D721Med (cell line): ENCODE results near the gene PNCK.

Experiments used
- DNase-seq: peaks from one replicate; pipeline ENCODE4 v3.0.0; 2011; ENCODE audit warnings: low spot score; ENCODE audit not compliant: insufficient read length
- FAIRE-seq: peaks from 2 replicates; lab custom pipeline; 2011; peaks lifted over from hg19 to GRCh38; lab: Jason Lieb, UNC
- TF ChIP-seq, protein P1 (sequence below): IDR thresholded peaks from 2 replicates; pipeline ENCODE4 v1.5.1; 2012; ENCODE audit warnings: mild to moderate bottlenecking, control low read depth; ENCODE audit not compliant: insufficient read depth; ENCODE audit errors: missing control alignments

The PNCK gene

DNA sequence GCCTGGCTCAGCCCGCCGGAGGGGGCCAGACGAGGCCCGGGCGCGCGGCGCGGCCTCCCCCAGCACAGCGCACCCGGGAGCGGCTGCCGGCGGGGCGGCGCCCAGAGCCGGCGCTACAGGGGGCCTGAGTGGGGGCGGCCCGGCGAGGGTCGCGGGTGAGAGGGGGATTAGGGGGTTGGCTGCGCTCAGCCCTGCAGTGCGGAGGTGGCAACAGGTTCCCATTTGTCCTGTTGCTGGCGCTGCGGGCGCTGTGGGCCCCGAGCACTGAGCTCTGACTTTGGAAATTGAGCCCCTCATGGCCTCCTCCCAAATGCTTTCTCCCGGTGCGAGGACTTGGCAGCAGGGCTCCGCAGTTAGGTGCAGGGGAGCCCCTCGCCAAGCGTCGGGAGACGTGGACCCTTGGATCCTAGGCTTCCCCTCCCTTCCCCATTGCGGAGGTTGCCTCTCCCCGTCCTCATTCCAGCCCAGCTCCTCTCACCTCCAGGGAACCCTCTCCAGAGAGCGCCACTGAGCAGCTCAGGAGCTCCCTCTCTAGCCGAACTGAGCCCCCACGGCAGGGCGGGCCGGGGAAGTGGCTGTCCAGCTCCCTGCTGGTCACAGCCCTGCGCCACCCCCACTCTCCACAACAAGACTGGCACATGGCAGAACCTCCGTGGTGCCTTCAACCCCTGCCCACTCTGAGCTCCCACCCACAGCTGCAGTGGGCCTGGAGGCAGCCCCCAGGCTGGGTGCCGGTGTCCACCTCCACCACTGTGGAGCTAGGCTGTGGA, 29.1 kb downstream of the PNCK start:
- FAIRE-seq (no peak), DNase-seq (no peak)
- TF ChIP-seq, protein P1, sequence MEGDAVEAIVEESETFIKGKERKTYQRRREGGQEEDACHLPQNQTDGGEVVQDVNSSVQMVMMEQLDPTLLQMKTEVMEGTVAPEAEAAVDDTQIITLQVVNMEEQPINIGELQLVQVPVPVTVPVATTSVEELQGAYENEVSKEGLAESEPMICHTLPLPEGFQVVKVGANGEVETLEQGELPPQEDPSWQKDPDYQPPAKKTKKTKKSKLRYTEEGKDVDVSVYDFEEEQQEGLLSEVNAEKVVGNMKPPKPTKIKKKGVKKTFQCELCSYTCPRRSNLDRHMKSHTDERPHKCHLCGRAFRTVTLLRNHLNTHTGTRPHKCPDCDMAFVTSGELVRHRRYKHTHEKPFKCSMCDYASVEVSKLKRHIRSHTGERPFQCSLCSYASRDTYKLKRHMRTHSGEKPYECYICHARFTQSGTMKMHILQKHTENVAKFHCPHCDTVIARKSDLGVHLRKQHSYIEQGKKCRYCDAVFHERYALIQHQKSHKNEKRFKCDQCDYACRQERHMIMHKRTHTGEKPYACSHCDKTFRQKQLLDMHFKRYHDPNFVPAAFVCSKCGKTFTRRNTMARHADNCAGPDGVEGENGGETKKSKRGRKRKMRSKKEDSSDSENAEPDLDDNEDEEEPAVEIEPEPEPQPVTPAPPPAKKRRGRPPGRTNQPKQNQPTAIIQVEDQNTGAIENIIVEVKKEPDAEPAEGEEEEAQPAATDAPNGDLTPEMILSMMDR: peak; percentile 18

DNA sequence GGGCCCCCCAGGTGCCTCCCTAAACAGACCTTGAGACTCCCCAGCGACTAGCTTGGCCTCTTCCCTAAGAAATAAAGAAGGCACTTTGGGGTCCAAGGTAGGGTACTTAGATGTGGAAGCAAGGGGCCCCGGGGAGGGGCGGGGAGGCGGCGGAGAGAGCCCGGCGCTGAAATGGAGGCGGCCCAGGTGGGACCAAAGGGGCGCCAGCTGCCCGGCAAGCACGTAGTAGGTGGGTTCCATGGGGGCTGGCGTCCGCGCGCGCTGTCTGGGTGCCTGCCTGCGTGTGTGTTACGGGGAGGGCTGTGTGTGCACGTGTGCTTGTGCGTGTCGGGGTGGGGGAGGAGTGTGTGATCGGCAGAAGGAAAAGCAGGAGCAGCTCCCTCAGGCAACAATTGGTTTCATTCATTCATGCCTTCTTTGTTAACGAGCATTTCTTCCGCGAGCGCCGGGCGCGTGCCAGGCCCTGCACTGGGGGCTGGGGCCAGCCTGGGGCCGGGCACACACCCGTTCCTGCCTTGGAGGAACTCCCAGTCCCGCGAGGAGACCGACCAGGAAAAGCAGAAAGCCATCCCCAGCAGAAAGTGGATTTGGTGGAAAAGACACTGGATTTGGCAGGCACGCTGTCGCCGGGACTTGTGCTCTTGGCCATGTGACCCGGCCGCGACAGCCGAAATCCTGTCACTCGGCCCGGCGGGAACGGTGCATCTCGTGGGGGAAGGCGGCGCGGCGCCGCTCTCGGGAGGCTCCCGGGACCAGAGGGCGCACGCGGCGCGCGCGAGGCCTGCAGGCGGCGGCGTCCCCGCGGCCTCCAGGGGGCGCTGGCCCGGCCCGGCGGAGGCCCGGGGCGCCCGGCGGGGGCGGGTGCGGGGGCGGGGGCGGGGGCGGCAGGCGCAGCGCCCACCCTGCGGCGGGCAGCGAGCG, 29.9 kb downstream of the PNCK start:
- DNase-seq: no peak
- no peak for FAIRE-seq
- TF ChIP-seq, protein P1: peak; percentile 27

DNA sequence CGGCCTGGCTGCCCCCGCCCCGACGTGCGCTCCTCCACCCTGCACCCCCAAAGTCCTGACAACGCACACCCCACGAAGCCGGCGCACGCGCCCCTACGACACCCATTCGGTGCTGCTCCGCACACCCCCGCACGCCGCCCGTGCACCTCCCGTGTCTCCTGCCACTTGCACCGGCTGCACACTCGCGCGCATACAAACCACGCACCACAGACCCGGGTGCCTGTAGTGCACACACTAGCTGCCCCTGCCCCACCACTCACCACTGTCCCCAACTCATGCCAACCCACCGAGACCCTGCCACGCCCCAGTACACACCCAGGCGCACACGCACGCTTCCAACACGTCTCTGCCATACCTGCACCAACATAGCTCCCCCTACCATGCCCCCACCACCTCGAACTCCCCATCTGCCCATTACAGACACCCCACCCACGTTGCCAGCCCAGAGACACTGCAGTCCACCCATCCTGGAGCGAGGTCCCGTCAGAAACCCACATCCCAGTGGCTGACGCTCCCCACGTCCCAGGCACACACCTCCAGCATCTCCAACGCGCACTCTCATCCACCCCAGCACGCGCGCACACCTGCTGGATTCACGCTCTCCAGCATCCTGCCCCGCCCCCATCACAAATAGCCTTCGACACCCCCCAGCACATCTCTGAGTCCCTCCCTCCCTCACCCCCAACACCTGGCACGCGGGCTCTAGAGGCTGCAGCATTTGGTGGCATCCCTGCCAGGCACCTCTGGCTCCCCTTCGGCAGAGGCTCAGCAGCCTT, 30.8 kb downstream of the PNCK start:
- TF ChIP-seq, protein P1: no peak
- DNase-seq (no peak), FAIRE-seq (no peak)

DNA sequence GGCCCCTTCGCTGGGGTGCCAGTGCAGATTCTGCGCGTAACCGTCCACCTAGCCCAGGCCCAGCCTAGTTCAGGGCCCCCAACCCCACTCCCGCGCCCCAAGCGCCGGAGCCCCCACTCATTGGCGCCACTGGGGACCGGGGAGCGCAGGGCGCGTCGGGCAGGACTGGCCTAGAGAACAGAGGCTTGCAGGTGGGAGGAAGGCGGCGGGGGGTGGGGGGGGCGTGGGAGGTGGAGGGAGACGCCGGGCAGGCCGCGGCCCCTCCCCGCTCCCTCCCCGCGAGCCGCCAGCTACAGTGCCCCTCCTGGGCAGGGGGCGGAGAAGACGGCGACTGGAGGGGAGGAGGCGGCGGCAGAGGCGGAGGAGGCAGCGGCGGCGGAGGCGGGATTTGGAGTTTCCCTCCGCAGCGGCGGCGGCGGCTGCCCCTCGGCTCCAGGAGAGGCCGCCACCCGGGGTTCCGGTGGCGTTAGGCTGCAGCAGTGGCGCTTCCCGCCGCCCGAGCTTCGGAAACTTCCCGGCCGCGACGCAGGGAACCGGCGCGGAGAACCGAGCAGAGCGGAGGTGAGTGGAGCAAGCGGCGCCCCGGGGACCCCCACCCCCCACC, 31.5 kb downstream of the PNCK start:
- no peak for DNase-seq
- TF ChIP-seq, protein P1: no peak
- FAIRE-seq: no peak

DNA sequence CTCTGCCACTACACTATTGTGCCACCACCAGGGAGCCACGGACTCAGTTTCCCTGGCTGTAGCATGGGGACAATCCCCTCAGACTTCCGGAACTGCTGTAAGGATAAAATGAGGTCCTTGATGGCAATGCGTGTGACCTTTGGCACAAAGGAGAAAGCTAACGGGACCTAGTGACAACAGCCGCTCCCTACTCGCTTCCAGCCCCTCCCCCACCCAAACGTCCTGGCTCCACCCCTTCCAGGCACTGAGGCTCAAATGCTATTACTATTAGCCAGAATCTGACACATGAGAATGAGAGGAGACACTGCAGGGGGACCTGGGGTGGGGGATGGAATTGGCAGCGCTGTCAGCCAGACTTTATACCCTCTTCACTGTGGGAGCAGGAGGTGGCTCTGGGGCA, 32.0 kb downstream of the PNCK start:
- TF ChIP-seq, protein P1: no peak
- no peak for FAIRE-seq
- no peak for DNase-seq

DNA sequence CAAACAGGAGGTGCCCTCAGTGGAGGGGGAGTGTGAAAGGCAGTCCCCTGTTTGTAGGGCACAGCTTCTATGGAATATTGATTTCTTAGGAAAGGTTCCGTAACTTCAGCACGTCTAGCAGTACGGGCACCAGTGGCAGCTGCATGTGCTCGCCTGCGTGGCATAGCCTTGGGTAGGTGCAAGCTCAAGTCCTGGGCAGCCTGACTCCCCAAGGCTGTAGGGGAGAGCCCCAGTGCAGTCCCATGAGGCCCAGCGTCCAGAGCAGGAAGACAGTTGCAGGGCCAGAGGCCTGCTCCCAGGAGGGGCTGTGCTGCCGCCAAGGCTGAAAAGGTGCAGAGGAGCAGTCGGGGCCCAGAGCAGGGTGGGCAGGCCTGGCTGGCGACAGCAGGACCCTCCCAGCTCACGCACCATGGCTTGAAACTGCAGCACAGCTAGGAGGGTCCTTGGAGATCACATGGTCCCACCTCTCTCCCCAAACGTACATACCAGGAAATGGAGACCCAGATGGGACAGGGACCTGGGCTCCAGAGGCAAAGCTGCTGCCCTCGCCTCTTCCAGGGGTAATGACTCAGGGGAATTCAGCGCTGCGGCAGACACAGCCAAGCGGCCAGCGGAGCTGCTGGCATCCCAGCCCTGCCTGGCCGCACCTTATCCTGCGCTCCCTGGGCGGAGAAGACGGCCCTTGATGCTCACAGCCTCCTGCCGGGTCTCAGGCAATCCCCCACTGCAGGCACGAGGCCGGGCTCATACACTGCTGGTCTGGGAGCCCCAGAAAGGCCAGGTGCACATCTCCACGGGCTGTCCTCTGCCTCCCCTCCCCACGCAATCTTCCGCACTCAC, 32.7 kb downstream of the PNCK start:
- TF ChIP-seq, protein P1: no peak
- no peak for DNase-seq

More for the DNA sequence above, 32.7 kb downstream of the PNCK start:
- no peak for FAIRE-seq
